Stimulated activated CD8-positive, alpha-beta memory T cell treated with anti-CD3 and anti-CD28 coated beads, Interleukin-15, amount 100 ng/mL, for 1 hour (primary cell): ENCODE data around the gene BMI1.
"Not testable (repeated sequence)": the region's sequence is repeated elsewhere in the genome, so short reads cannot be mapped to it uniquely, and the experiment has no call there.

ENCODE experiments used
- DNase-seq: peaks from one replicate; pipeline ENCODE4 v3.0.0-alpha.2; 2020; ENCODE audit warnings: low read depth

The BMI1 gene

GRCh38 chr10:22339761-22340328 is 18.9 kb downstream of the BMI1 start:
- no peak for DNase-seq

GRCh38 chr10:22340329-22341189 is 19.7 kb downstream of the BMI1 start:
- no peak for DNase-seq

- no peak for DNase-seq
These were observed 20.5 kb downstream of the BMI1 start for GRCh38 chr10:22341190-22341925.

GRCh38 chr10:22341926-22342196 is 21.0 kb downstream of the BMI1 start:
- no peak for DNase-seq

- DNase-seq = no peak
These were observed 21.5 kb downstream of the BMI1 start for GRCh38 chr10:22342421-22342820.

- no peak for DNase-seq
These were observed 22.8 kb downstream of the BMI1 start for GRCh38 chr10:22343731-22344130.

- DNase-seq = no peak
These were observed 23.4 kb downstream of the BMI1 start for GRCh38 chr10:22344249-22344648.

GRCh38 chr10:22344781-22345300 is 23.9 kb downstream of the BMI1 start:
- no peak for DNase-seq

- DNase-seq = no peak
These were observed 24.6 kb downstream of the BMI1 start, which contains the start of gene SPAG6 for GRCh38 chr10:22345301-22346095. Gene SPAG6 (plus strand): TSS chr10:22345496. CDS start chr10:22345612, 116 bp downstream.

- DNase-seq = no peak
These were observed 25.3 kb downstream of the BMI1 start for GRCh38 chr10:22346096-22346661.

- DNase-seq = no peak
These were observed 28.9 kb downstream of the BMI1 start for GRCh38 chr10:22349755-22350154.

GRCh38 chr10:22351131-22351703 is 30.3 kb downstream of the BMI1 start:
- no peak for DNase-seq

- DNase-seq = no peak
These were observed 35.5 kb downstream of the BMI1 start for GRCh38 chr10:22356324-22356873.

GRCh38 chr10:22357770-22358169 is 36.9 kb downstream of the BMI1 start:
- DNase-seq = not testable (repeated sequence)

- DNase-seq = no peak
These were observed 42.4 kb downstream of the BMI1 start for GRCh38 chr10:22363305-22363704.

GRCh38 chr10:22364407-22365140 is 43.7 kb downstream of the BMI1 start:
- DNase-seq = no peak

- no peak for DNase-seq
These were observed 44.3 kb downstream of the BMI1 start for GRCh38 chr10:22365233-22365632.

GRCh38 chr10:22365644-22366434 is 44.9 kb downstream of the BMI1 start:
- DNase-seq = no peak

- no peak for DNase-seq
These were observed 45.5 kb downstream of the BMI1 start for GRCh38 chr10:22366435-22366703.

GRCh38 chr10:22366771-22367170 is 45.9 kb downstream of the BMI1 start:
- DNase-seq = no peak
